GM04503 (cell line): ENCODE data around the gene FAR1.
"Not testable (repeated sequence)": the region's sequence is repeated elsewhere in the genome, so short reads cannot be mapped to it uniquely, and the experiment has no call there.

Source experiments
- DNase-seq: peaks from one replicate; pipeline ENCODE4 v3.0.0-alpha.2; 2012; ENCODE audit warnings: low read depth

The FAR1 gene

DNA sequence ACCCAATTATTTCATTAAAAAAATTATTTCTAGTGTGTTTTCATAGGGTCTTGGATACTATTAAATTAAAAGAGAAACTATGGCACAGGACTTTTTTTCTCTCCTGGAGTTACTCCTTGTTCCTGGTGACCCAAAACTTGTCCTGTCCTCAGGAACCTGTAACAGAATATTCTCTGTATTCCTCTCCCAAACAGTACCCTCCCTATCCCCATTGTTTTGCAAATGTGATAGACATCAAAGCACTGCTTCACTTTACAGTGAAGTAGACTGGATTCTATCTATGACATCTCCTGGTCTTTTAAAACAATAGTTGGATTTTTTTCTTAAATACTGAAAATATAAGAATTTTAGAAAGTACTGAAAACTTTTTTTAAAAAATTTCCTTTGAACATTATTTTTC, 37.2 kb downstream of the FAR1 start:
- DNase-seq: no peak

DNA sequence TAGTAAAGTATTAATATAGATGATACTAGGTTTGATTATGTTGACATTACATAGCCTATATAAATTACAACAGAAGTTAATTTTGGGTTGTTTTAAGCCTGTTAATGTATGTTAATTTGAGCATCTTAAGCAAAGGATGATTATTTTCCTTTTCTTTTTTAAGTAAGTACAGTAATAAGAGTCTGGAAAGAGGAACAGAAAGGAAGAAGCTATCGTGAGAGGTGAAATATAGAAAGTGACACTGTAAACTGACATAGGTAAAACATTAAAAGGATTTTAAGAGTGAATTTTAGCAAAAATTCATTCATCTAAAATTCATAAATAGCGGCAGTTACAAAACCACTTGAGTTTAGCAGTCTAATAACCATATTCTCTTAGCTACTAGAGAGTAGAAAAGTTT, 45.5 kb downstream of the FAR1 start:
- no peak for DNase-seq

DNA sequence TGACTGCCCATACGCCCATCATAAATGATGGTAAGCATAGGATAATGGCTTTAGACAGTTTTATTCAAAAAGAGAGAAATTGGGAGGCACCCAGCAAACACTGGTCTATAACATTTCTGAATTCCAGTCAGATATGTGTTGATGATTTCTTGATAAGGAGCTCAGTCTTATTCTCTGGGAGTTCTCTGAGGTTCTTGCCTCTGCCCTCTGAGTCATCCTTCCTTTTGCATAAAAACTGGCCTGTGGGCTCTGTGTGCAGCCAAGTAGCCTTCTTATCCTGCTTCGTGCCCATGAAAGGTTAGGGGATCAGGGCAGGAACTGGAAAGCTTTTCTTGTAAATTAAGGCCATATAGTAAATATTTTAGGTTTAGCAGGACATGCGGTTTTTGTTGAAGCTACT, 48.9 kb downstream of the FAR1 start:
- DNase-seq: peak; percentile 27

DNA sequence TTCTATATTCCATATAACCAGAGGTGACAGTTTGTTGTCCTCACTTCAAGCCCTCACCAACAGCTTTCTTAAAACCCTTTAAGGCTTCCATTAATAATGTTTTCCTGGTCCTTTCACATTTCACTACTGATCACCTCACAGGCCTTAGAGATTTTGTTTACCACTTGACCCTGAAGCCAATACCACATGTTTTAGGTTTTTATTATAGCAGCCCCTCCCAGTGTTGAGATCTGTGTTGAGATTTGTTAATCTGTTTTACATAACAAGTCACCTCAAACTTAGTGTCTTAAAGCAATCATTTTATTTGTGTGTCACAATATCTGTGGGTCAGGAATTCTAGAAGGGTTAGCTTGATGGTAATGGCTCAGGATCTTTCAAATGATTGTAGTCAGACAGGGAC, 49.9 kb downstream of the FAR1 start:
- no peak for DNase-seq

DNA sequence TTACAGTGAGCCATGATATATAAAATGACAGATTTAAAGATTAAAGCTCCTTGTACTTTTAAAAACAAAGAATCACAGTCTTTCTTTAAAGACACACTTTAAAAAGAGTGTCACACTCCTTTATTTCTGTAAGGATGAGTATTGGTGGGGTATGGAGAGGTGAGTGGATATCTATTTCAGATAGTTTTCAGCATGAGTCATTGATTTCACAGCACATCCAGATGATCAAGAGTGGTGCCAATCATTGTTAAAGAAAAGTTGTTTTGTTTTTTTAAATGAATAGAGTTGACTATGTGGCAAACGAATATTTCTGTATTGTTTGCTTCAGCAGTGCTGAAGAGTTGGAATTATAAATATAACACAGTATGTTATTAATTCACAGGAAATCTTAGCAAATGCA, 52.5 kb downstream of the FAR1 start:
- no peak for DNase-seq

DNA sequence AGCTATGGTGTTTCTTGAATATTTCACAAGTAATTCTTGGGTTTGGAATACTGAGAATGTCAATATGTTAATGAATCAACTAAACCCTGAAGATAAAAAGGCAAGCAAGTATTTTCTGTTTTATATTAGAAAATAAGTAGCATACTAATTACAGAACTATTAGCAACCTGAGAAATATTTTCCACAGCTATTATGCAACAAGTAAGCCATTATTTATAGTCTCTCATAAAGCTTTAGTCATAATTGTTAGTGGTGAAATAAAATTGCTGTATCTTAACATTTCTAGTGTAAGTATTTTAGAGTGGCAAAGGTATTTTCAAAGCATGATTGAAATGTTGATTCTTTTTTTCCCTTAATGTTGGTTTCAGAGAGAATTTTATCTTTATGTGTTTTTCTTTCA, 53.3 kb downstream of the FAR1 start:
- no peak for DNase-seq

DNA sequence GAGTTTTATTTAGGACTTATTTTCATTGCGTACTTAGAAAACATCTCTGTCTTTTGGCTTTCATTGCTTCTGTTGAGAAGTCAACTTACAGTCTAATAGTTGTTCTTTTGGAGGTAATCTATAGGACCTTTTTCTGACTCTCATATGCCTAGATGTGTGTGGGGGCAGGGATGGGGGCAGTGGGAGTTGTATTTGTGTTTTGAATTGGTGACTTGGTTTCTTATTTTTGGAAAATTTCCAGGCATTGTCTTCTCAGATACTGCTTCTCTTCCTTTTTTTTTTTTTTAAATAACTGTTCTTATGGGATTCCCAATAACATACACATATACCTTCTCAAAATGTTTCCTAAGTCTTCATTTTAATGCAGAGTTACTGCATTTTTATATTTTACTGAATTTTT, 58.0 kb downstream of the FAR1 start:
- no peak for DNase-seq

DNA sequence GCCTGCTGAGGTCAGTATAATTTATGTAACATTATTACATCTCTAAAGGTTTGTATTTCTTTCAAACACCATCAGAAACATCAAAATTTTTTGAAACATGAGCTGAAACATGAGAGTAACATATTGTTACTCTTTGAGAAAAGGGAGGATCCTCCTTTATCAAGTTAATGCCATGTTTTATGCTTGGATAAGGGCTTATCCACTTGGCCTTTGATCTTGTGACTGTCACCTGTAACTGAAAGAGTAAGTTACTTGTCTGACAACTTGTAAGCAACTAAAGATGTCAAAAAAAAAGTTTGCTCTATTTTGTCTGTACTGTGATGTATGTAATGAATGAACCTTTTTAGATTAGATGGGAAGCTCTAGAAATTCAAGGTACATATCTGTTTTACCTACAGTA, 59.6 kb downstream of the FAR1 start:
- no peak for DNase-seq

DNA sequence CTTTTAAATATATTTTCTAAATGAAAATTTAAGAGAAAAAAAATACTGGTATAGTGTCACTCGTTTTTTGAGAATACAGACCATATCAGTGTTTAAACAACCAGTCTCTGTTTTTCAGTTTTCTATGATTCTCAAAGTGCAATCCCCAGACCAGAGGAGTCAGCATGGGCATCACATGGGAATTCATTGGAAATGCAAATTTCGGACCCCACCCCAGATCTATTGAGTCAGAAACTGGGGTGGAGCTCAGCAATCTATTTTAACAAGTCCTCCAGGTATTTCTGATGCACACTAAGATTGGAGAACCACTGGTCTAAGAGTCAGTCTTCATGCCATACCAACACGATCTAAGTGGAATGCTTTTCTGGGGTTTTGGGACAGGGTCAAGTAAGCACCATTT, 66.1 kb downstream of the FAR1 start:
- no peak for DNase-seq

DNA sequence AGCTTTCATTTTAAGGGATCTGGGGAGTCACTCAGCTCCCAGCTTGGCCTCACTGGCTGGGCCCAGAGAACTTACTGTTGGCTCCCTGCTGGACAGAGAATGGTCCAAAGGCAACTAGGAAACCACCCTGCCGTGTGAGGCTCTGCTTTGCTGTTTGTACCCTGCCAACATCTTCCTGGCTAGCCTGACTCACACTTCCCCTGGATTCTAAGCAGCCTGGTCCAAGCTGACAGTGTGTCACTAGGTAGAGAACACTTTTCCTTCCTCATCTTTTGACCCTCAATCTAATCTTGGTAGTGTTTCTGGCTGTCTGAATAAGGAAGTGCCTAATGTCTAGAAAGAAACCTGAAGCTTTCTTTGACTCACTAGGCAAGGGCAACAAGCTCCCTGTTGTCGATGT, 76.7 kb downstream of the FAR1 start:
- no peak for DNase-seq

DNA sequence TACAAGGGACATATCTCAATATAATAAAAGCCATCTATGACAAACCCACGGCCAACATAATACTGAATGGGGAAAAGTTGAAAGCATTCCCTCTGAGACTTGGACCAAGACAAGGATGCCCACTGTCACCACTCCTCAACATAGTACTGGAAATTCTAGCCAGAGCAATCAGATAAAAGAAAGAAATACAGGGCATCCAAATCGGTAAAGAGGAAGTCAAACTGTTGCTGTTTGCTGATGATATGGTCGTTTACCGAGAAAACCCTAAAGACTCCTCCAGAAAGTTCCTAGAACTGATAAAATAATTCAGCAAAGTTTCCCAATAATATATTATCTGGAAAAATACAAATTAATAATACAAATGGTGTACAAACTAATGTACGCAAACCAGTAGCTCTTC, 84.8 kb downstream of the FAR1 start:
- DNase-seq: not testable (repeated sequence)

DNA sequence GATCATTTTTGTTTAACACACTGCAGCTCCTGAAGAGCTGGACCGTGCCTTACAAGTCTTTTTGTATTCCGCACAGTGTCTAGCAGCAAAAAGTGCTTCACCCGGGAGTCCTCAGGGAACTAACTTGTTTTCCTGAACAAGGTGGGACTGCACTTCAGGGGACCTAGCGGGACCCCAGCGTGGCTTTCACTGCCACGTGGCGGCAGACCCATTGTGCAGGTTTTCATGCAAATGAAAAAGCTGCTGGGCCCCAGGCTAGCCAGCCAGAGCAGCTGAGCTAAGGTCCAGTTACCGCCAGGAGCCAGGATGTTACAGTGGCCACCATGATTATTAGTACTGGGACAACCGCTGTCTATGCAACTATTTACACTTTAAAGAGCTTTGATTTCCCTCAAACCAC, 90.6 kb downstream of the FAR1 start:
- DNase-seq: no peak

DNA sequence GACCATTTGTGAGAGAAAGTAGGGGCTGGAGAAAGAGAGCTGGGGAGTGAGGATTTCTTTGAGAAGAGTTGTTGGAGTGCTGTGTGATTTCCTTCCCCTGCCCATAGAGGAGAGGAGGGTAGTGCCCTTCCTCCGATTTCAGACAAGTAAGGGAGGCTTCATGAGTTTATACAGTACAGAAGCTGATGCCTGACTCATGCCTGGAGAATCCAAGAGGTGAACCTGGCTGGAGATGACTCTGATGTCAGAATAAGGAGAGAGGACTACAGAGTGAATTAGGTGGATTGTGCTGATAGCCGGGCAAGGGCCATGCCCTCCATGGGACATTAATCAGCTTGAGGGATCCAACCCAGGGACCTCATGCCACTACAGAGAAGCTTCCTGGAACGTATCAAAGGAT, 91.6 kb downstream of the FAR1 start:
- no peak for DNase-seq

DNA sequence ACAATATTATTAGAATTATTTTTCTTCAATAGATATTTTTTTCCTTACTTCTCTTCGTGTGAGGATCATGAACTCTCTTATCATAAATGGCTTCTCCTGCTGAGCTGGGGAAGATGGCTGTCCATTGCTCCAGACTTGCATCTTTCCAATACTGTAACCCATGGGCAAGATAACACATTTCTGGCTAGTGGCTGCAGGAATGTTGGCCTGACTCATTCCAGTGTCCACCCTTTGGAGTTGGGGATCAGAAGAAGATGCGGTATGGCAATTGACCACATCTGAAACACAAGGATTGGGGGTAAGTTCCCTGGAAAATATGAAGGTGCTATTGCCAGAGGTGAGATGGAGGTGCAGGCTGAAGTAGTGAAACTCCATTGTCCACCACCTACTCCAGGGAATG, 92.8 kb downstream of the FAR1 start:
- peak; percentile 6 for DNase-seq

DNA sequence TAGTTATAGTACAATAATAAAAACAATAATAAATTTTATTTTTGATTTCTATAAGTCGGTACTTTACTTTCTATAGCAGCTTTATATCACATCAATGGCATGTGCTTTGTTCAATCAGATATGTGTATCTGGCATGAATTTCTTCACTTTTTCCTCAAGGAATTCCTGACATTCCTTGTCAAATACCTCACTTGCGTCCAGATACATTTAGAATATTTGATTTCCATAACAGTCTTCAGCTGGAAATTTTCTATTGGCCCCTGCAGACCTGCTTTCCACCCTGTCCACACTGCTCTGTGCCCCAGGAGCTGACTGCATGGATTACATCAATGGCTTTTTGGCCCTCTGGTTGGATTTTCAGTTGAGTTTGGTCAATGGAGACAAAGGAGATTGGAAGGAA, 93.2 kb downstream of the FAR1 start:
- DNase-seq: peak; percentile 2

DNA sequence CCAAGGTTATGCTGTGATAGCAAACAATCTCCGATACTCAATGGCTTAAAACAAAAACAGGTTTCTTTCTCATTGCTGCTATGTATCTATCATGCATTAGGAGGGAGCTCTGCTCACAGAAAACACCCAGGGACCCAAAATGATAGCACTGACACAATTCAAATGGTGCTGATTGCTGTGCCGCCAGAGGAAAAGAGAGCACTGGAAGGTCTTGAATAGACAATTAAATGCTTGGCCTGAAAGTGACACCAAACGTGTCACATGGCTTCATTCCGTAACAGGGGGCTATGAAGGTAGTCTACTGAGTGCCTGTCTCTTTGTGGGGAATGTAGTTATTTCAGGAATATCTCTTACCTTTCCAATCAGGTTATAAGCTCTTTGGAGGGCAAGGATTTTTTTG, 94.2 kb downstream of the FAR1 start:
- no peak for DNase-seq

DNA sequence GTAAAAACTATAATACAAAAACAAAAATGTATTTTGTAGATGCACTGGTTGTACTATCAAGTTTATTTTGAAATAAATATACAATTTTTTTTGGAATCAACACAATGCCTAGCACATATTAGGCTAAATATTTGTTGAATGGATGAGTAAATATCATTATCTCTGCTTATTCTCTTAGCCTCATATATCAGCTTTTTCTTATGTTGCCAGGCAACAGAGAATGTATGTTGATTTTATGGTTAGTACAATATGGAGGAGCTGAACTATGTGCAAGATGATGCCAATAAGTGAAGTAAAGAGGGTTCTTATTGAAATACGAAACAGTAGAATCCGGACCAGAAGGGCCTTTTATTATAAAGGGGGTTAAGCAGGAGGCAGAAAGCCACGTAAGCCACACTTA, 94.9 kb downstream of the FAR1 start:
- DNase-seq: no peak

DNA sequence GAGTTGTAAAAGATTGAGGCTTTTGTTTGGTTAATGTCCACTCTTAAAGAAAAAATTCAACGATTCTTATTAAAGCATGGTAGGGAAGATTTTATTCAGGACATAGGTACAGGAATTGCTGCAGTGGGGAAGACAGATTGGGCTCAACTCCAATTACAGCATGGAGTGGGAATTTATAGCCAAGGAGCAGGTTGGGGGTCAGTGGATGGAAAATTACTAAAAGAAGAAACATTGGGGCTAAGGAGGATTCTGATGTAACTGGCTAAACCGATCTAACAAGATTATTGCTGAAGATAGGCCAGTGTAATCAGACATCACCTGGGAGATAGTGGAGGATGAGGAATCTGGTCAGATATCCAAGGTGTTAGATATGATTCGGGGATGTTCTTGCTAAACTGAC, 97.4 kb downstream of the FAR1 start:
- no peak for DNase-seq

DNA sequence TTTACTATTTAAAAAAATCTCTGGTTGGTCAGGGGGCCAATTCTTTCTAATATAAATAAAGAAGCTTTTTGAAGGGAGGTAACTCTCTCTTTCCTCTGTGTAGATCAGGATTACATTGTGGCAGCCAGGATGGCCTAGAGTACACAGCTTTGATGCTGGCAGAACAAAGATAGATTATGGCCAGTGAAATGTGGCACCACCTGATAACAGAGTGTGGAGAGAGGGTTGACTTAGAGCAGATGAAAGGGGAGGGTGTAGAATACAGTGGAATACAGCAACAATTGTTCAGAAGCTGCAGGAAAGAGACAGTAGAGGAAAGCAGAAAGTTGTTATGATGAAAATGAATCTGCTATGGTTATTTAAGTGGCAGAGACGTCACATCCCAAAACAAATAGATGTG, 99.0 kb downstream of the FAR1 start:
- DNase-seq: no peak

DNA sequence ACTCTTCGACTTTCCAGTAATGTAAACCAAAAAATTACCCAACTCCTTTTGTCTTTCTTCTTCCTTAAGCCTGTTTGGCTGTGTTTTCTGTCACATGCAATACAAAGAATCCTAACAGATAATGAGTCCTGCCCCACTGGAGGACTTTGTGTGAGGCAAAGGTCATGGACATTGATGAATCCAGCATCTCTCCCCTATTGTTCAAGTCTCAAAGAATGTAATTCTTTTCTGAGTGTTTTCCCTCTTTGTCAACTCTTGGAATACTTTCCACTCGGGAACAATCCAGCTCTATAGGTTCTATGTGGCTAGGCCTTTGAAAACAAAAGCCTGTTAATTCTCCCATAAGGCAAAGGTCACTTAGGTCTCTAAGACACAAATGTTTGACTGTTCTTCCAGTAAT, 100.7 kb downstream of the FAR1 start:
- no peak for DNase-seq

DNA sequence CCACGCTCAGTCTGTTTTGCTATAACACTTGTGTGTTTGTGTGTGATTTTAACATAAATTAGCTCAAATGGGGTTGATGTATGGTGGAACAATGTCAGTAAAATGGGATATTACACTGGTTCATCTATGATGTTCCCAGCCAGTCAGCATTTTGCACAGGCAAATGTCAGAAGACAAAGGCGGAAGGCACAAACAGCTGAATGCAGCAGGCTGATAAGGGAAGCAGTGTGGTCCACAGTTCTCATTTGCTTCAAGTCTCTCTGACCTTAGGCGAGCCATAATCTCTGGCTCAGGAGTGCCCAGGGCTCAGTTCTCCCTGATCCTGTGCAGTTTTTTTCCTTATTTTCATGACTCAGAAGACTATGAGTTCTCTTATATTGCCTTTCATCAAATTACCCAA, 102.7 kb downstream of the FAR1 start:
- DNase-seq: no peak

DNA sequence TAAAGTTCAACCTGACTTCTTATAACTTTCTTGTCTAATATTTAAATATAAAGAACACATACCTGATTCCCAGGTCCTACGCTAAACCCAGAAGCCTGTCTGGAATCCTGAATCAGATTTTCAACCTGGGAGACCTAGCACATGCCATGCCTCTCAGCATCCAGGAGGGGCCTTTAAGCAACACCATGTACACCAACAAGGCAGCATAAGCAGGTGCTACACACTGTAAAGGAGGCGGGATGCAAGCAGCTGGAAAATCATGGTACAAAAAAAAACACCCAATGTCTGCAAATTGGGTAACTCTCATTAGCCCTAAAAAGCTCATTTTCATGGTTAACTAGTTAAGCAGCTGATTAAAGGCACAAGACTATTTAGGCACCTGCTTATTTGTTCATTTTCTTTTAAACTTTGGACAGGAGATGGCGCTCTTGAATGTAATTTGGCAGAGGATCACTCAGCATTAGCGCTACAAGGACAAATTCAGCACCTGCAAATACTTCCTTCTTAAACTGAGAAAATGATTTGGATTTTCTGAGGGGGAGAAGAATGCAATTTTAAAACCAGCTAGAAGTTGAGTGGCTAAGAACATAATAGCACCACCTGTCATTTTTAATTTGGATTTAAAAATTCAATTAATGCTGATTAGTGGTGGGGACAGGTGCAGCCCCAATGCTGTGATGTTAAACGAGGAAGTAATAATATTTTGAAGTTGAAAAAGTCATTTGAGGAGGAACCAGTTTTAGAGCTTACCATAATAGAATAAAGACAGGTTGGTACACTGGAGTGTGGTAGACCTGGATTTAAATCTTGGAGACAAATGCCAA, 104.0 kb downstream of the FAR1 start:
- peak; percentile 5 for DNase-seq

DNA sequence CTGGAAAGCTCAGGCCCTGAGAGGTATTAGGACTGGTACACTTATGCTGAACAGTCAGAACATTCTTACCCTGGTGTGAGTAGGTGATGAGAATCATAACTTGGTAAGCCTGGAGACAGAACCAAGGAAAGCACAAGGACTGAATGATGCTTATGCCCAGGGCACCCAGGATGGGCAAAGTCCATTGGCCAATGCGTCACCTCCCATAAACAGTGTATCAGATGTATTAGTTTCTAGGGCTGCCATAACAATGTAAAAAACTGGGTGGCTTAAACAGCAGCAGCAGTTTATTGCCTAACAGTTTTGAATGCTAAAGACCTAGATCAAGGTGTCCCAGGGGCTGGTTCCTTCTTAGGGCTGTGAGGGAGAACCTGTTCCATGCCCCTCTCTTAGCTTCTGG, 107.0 kb downstream of the FAR1 start:
- no peak for DNase-seq

DNA sequence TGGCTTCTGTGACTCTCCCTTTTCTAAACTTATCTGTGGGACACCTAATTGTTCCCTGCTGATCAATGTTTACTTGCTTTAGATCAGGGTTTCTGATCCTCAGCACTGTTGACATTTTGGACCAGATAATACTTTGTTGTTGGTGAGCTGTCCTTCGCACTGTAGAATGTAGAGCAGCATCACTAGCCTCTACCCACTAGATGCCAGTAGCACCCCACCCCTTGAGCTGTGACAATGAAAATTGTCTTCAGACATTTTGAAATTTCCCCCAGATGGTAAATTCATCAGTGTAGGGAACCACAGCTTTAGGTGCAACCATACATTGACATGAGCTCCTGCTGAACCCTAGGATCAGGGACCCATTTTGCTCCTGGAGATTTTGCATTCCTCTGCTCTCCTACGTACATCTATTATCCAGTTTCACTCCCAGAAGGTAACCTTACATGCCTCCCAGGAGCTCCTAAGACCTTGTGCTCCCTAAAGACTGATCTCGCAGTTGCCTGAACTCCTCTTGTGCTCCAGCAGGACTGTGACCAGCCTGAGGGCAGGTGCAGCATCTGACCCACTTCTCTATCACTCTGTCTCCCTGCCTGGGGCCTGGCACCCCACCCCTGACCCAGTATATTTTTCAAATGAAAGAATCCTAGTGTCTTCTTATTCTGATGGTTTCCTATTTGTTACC, 107.8 kb downstream of the FAR1 start:
- DNase-seq: no peak
